HG02852 (cell line): Measurements from ENCODE around the gene SLC25A30.

Source experiments
- ATAC-seq: cut with Tn5 transposase; IDR thresholded peaks from one replicate; pipeline ENCODE4 v1.9.1; 2021; ENCODE audit warnings: mild to moderate bottlenecking, moderate library complexity; ENCODE audit not compliant: unreplicated experiment

SLC25A30 gene, protein sequence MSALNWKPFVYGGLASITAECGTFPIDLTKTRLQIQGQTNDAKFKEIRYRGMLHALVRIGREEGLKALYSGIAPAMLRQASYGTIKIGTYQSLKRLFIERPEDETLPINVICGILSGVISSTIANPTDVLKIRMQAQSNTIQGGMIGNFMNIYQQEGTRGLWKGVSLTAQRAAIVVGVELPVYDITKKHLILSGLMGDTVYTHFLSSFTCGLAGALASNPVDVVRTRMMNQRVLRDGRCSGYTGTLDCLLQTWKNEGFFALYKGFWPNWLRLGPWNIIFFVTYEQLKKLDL

DNA sequence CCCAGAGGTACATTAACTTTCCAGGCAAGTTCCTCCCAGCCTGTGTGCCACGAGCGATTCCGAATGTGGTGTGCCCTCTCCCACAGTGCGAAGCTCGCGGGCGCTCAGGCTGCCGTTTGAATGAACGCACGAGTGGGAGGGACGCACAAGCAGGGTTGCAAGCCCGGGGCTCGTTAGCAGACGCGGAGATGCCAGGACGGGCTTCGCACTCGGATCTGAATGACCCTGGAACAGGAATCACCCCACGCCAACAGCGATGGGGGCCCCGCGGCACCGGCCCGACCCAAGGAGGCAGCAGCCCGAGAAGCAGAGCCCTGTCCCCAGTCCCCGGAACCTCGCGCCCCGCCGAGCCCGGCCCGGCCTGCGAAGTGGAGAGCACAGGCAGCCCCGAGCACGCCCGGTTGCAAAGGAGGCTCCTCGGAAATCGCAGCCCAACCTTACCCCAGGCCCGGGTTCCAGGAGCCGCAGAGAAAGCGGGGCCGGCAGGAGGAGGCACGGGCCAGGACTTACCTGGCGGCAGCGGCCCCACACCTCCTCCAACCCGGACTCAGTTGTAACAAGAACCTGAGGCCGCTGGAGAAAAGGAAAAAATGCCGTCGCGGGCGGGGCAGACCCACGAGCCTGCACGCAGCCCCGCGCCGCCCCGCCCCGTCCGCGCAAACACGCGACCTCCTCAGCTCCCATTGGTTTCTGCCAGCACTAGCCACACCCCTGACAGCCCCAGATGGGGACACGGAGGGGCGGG, at the start of gene SLC25A30:
SLC25A30 (minus strand) TSS at position 584 of the 745 bp plus-strand sequence. CDS start 6,948 bp downstream, outside the sequence.
- peak; percentile 91 for ATAC-seq

DNA sequence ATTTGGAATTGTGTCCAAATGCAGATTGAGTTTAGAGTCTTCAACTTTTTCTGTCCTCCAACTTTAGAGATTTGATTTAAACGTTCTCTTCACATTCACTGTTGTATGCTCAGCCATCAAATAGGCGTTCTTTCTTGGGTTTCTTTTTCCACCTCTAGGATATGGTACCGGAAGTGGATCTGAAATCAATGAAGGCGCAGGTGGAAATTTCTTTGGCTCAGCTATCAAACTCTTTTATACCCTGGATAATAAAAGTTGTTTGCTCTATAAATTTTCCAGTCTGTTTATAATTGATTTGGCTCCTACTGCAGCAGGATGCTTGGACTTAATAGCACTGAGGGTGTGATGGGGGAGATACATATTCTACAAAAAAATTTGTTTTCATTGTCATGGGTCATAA, 48.2 kb upstream of the SLC25A30 start:
- ATAC-seq = no peak

DNA sequence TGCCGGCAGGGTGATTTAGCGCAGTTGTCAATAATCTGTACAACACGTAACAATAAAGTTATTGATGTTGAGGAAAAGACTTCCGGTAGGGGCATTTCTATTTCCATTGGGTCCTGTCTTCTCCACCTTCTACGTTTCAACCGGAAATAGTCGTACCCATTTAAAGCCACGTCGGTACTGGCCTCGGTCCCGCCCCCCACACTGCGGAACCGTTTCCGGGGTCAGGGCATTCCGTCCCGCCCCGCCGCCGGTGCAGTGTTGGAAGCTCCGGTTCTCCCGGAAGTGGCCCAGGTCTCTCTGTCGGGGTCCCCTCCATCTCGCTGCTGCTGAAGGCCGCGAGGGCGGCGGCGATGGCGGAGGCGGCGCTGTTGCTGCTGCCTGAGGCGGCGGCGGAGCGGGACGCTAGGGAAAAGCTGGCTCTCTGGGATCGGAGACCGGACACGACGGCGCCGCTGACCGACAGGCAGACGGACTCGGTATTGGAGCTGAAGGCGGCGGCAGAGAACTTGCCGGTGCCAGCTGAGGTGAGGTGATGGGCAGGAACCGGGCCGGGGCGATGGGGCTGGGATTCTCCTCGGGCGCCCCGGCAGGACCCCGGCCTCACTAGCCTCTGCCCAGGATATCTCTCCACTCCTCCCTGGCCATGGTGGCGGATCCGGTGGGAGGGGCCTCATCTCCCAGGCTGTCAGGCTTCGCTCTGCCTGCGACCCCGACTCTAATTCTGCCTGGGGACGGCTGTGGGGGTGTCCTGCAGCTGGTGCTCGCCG, 46.7 kb upstream of the SLC25A30 start, which contains the start of gene COG3:
COG3 (plus strand) TSS at position 253 of the 767 bp plus-strand sequence; CDS start at position 351, 98 bp downstream.
- ATAC-seq = peak; percentile 91

DNA sequence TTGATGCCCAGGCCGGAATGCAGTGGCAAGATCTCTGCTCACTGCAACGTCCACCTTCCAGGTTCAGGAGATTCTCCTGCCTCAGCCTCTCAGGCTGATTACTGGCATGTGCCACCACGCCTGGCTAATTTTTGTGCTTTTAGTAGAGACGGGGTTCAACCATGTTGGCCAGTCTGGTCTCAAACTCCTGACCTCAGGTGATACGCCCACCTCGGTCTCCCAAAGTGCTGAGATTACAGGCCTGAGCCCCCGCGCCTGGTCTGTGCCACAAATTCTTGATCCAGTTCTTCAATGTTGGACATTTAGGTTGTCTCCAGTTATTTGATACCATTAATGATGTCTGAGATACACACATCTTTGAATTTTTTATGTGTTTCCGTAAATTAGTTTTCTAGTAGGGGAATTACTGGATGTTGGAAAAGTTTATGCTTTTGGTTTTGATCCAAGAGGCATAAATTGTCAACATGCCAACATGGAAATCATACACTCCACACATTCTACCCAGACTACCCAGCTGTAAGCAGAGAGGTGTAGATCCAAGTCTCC, 46.0 kb upstream of the SLC25A30 start:
- ATAC-seq = no peak

DNA sequence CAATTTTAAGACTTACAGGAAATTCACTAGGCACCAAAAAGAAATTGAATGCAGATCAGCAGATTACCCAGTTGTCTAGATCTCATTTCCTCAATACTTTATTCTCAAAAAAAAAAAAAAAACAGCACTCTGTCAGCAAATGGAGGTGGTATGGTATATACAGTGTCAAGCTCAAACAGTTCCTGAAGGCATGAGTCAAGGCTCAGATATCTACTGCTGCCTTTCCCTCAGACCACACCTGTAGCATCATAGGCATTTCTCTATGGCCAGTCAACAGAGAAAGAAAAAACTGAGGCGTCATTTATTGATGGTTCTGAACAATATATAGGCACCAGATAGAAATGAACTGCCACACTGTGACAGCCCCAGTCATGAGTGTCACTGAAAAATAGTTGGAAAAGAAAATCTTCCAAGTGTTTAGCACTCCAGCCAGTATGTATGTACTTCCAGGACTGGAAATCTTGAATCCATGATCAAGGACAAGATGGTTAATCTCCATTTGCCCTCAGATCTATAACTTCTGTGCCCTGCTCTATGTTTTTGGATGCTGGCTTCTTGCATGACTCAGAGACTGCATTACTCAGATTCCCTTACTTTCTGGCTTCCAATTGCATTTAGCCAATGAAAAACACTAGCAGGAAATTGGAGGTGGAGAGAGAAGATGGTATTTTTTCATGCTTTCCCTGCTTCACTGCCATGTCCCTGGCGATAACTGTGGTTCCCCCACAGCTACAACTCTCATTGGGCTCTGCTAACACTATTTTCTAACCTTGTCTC, 38.2 kb upstream of the SLC25A30 start:
- ATAC-seq = no peak

DNA sequence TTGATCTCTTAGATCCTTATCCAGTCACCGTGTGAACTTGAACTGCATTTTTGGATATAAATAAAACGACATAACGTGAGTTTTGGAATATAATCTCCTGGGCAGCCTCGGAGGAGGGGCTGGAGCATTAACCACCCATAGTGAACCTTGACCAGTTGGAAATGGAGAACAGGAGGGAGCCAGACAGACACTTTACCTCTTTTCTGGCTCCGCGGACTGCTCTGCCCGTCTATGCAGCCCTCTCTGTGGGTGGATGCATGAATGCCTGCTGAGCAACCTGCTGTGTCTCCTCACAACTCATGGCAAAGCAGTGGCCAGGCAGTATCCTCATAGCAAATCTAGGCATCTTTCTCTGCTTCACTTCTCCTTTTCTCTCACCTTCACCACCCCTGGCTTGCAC, 36.0 kb upstream of the SLC25A30 start:
- ATAC-seq = no peak

DNA sequence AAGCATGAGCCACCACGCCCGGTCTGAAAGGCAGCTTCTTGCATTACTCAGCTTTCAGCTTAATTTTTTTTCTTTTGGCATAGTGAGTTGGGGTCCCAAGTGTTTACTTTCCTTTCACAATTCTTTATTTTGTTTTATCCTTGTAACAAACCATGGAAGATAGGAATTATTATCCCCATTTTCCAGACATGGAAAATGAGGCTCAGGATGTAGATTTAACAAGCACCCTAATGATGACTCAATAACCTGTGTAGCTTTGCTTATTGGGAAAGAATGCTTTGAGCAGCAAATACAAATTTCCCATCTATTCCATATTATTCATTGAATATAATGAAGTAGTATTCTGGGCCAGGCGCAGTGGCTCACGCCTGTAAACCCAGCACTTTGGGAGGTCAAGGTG, 33.1 kb upstream of the SLC25A30 start:
- ATAC-seq = no peak

DNA sequence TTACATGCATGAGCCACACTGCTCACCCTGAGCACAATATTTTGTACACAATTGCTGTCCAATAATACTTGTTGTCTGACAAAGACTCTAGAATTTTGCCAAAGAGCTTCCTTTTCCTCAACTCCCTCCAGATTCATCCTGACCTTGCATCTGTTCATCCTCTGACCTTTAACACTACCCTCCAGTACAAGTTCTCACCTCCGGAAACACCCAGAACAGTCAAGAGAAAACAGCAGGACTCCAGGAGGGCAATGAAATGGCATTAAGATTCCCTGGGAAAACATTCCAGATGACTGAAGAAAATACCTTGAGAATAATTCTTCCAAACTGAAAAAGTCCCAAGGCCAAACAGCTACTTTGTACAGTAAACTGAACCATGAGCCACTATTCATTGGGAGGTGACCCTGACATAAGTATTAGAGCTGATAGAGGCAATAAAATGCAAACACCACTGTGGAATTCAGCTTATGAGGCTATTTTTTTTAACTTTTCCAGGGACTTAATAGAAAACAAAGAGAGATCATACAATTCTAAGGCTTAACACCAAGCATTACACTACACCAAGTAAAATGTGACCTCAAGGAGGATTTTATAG, 30.9 kb upstream of the SLC25A30 start:
- ATAC-seq = no peak

DNA sequence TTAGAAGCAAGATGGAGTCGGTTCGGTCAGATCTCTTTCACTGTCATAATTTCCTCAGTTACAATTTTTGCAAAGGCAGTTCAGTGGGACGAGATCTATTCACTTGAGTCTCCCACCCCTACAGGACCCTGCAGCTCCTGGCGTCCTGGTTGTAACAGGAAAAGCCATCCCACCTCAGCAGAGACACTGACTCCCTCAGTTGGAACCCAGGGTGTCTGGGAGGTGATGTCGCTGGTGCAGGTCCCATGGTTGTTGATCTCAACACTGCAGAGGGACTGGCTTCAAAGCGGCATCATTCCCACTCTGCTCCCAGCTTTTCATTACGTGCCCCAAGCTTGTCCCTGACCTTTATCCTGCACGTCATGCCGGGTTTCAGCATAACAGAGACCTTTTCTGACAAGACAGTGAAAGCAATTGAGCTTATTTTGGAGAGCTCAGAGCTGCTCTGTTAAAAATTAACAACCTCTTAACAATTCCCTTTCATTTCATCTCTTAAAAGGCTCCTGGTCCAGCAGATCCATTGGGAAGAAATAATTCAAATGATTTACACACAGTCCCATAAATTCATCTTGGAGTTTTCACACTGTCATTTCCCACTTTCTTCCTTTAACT, 29.0 kb upstream of the SLC25A30 start:
- no peak for ATAC-seq

DNA sequence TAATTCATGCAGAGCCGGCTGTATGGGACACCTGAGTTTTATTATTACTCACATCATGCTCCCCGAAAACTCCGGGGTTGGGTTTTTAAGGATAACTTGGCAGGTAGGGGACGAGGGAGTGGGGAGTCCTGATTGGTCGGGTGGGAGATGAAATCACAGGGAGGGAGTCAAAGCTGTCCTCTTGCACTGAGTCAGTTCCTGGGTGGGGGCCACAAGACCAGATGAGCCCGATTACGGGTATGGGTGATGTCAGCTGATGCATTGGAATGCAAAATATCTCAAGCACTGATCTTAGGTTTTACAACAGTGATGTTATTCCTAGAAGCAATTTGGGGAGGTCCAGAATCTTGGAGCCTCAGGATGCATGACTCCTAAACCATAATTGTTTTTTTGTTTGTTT, 28.0 kb upstream of the SLC25A30 start:
- no peak for ATAC-seq

DNA sequence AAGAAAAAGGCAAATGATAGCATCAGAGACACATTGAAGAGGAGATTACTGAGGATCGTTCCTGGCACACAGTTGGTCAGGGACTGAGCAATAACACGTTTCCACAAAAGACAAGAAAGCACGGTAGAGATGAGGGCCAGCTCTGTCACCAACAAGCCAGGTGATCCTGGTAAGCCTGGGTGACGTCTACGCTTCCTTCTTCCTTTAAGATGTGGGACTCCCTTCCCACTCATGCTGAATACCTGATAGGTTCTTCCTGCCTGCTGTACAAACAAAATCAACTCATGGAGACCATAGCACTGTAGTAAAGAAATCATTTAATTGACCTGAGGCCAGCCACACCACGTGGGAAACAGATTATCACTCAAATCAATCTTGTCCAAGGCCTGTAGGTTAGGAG, 26.9 kb upstream of the SLC25A30 start:
- no peak for ATAC-seq

DNA sequence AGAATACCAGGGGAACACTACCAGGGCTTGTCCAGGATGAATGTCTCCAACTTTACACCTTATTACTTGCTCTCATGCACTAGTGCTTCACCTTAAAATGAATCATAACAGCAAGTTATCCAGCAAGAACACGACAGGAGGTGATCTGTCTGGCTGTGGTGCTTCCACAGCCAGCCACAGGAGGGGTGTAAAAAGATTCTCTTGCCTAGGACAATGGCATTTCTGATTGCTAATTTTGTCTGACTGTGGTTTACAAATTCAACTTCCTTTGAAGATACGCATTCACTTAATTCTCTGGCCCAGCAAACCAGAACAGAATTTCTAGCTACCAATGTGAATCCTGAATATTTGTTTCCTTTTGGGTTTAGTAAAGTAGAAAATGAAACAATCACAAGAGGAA, 23.5 kb upstream of the SLC25A30 start:
- ATAC-seq = peak; percentile 77

DNA sequence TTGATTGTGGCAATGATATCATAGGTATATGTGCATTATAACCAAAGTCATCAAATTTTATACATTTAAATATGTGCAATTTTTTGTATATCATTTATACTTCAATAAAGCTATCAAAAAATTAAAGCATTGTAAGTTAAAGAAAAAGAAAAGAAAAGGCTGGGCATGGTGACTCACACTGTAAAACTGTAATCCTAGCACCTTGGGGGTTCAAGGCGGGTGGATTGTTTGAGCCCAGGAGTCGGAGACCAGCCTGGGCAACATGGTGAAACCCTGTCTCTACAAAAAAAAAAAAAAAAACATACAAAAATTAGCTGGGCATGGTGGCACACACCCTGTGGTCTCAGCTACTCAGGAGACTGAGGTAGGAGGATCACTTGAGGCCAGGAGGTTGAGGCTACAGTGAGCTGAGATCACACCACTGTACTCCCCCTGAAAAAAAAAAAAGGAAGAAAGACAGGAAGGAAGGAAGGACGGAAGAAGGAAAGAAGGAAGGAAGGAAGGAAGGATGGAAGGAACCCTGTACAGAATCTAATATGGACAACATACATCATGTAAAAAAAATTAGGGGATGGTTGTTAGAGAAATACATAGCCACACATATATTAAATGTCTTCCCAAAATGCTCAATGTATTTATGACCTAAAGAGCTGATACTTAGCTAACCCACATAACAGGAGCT, 21.7 kb upstream of the SLC25A30 start:
- no peak for ATAC-seq

DNA sequence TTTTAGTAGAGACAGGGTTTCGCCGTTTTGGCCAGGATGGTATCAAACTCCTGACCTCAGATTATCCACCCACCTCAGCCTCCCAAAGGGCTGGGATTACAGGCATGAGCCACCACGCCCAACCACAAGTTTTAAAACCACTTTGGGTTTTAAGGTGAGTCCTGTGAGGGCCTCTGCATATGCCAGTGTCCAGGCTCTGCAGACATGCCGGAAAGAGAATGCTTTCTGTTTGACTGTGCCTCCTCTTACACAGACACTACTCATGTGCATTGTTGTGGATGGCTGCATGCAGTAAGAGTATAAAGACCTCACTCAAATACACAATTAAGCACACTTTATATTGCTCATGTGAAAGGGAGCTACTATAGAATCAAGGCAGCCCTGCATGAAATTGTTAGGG, 20.8 kb upstream of the SLC25A30 start:
- no peak for ATAC-seq

DNA sequence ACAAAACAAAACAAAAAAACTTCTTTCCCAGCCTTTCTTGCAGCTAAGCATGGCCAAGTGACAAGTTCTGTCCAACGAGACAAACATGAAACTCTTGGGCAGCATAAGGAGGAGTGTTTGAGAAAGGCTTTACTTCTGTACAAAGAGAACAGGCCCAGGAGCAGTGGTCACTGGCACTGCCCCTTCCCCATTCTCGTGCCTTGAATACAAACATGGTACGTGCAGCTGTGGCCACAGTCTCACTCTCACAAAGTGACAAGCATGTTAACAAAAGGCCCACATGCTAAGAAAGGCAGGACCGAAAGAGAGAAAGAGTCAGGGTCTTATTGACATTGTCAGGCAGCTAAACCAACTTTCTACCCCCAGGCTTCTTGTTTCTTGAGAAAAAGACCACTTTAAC, 19.8 kb upstream of the SLC25A30 start:
- ATAC-seq = no peak

DNA sequence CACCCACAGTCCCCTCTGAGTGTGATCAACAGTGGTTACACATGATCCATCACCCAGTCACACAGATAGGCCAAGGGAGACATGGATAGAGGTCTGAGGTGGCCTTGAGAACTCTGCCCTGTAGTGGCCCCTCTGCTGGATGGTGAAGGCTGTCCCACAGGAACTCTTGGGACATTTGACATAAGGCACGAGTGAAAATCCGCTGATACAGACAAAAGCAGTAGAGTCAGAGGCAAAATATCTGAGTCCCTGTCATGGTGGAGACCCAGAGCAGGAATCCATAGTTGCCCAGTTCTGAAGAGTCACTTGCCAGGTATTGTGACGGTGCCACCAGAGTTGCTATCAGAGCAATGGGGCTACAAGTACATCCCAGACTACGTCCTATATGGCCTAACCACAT, 18.8 kb upstream of the SLC25A30 start:
- no peak for ATAC-seq

DNA sequence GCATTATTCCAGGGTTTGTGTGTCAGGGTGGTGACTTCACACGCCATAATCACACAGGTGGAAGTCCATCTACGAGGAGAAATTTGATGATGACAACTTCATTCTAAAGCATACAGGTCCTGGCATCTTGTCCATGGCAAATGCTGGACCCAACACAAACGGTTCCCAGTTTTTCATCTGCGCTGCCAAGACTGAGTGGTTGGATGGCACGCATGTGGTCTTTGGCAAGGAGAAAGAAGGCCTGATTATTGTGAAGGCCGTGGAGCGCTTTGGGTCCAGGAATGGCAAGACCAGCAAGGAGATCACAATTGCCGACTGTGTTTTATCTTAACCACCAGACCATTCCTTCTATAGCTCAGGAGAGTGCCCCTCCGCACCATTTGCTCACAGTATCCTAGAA, 18.2 kb upstream of the SLC25A30 start:
- ATAC-seq = no peak

DNA sequence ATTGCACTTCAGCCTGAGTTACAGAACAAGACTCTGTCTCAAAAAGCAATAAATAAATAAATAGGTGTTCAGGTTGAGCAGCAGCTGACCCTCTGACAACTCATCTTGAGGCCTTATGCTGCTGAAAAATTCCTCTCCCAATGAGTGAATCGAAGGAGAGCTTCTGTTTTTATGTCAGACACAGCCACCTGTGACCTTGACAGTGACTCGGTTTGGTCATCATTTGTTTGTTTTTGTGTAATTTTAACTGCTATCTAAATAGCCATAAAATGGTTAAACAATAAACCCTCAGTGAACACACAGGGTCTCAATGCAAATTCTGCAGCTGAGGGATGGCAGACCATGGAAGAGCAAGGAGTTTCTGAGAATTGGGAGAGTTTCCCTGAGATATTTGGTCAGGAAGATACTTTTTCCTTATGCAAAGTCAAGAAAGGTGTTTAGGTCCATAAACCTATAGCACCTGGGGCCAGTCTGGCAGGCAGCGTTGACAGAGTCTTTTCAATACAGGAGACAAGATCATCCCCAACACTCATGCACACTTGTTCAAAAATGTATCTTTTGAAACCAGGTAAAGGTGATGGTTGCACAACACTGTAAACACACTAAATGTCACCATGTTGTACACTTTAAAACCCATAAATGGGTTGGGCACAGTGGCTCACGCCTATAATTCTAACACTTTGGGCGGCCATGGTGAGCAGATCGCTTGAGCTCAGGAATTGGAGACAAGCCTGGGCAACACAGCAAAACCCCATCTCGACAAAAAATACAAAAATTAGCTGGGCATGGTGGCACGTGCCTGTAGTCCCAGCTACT, 16.6 kb upstream of the SLC25A30 start:
- ATAC-seq = no peak
